ENCODE results near the gene MEF2B.

MEF2B gene

DNA sequence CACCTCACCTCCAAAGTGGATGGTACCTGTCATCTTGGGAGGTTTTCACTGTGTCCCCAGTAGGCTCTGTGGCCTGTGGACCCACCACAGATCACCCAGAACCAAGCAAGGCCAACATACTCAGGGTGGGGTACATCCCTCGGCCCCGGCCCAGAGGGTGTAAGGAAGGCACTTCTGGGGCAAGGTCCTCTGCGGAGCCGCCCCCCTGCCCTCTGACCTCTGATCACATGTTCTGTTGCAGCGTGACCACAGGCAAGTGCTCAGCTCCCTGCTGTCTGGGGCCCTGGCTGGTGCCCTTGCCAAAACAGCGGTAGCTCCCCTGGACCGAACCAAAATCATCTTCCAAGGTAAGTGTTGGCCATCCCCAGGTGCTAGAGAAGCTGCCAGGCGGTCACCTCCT, 68.5 kb downstream of the MEF2B start:
- Mint-ChIP-seq H3K36me3 (ENCODE audit: low read depth) (no peaks in the 10 kb centered on the region), H3K27me3 (no peaks in the 10 kb centered on the region), H3K4me3 (no peak overlapping the region), H3K4me1 (ENCODE audit: low read depth) (no peaks in the 10 kb centered on the region), H3K9me3 (no peaks in the 10 kb centered on the region), H3K27ac (no peak overlapping the region)
- intact Hi-C loops (cut with micrococcal nuclease): no loop called here

DNA sequence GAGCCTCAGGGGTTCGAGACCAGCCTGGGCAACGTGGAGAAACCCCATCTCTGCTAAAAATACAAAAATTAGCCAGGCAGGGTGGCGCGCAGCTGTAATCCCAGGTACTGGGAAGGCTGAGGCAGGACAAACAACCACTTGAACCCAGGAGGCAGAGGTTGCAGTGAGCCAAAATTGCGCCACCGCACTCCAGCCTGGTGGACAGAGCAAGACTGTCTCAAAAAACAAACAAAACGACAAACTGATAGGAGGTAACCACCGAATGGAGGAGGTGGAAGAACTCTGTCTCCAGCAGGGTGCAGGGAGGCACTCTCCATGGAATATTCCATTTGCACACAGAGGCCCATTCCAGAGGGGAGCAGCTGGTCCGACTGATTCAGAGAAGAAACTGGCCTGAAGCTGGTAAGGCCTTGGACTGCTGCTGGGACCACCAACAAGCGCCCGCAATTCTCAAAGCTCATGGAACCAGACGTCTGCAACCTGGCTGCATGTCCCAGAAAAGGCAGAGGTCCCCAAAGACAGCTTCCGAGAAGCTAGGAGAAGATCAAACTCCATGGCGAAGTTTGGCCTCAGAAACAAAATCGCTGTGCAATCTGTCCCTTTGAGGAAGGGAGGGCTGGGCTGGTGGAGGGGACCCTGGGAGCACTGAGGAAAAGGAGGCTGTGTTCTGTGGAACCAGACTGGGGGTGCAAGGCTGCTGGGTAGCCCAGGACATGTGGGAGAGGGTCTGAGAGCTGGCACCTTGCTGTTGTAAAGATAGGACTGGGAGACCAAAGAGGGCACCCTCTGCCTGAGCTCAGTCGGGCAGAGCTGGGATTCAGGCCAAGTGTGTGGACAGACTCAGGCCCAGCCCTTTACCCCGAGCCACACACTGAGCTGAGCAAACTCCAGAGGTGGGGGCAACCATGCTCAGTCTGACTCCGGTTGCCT, 71.1 kb downstream of the MEF2B start:
- H3K36me3 Mint-ChIP-seq (ENCODE audit: low read depth): no peaks in the 10 kb centered on the region
- no peaks in the 10 kb centered on the region for H3K9me3 Mint-ChIP-seq
- intact Hi-C loops (cut with micrococcal nuclease): no loop called here
- H3K4me1 Mint-ChIP-seq (ENCODE audit: low read depth): no peaks in the 10 kb centered on the region
- no peak overlapping the region for H3K4me3 Mint-ChIP-seq
- no peaks in the 10 kb centered on the region for H3K27me3 Mint-ChIP-seq
- H3K27ac Mint-ChIP-seq: no peak overlapping the region

DNA sequence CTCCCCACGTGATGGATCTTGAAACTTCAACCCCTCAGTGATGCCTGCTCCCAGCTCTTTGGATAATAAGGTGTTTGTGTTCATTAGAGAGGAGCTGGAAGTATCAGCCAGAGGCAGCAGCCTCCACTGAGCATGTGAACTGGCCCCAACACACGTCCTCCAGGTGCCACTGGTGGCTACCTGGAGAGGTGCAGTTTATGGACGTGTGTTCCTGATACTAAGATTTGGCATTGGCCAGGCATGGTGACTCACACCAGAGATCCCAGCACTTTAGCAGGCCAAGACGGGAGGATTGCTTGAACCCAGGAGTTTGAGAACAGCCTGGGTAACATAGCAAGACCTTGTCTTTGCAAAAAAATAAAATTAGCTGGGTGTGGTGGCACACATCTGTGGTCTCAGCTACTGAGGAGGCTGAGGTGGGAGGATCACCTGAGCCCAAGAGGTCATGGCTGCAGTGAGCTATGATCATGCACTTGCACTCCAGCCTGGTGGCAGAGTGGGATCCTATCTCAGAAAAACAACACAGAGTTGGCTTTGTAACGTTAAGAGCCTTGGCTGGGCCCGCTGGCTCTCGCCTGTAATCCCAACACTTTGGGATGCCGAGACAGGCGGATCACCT, 71.9 kb downstream of the MEF2B start:
- Mint-ChIP-seq H3K27ac (no peak overlapping the region), H3K36me3 (ENCODE audit: low read depth) (no peaks in the 10 kb centered on the region), H3K4me3 (no peak overlapping the region), H3K9me3 (no peaks in the 10 kb centered on the region), H3K27me3 (no peaks in the 10 kb centered on the region), H3K4me1 (ENCODE audit: low read depth) (no peaks in the 10 kb centered on the region)
- intact Hi-C loops (cut with micrococcal nuclease): no loop called here

DNA sequence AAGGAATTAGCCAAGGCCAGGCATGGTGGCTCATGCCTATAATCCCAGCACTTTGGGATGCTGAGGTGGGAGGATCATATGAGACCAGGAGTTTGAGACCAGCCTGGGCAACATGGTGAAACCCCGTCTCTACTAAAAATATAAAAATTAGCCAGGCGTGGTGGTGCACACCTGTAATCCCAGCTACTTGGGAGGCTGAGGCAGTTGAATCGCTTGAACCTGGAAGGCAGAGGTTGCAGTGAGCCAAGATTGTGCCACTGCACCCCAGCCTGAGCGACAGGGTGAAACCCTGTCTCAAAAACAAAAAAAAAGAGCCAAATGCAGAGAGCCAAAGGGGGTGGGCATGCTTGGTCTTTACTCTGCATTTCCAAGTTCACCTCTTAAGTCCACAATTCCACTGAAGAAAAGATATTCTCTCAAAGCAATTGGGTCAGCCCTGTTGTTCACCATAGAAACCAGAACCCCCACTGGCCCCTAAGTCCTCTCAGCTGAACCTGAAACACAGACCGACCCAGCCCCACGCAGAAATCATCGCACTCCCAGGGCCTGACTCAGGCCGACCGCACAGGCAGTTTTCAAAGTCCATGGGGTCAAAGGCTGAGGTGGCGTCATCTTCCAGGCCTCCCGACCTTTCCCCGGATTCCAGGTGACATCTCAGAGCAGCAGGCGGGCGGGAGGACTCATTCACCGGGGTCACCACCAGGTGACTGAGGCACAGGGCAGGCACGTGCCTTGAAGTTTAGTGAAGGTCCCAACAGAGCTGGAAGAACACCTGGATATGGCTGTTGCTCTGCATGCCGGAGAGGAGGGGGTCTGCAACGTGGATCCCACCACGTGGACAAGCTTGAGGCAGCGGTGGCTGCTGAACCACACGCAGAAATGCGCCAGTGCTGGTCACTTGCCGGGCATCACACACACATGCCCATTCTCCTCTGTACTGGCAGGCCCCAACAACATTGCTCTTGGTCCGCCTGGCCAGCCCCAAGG, 73.1 kb downstream of the MEF2B start:
- Mint-ChIP-seq H3K9me3 (no peaks in the 10 kb centered on the region), H3K27ac (no peak overlapping the region), H3K4me3 (no peak overlapping the region), H3K4me1 (ENCODE audit: low read depth) (no peaks in the 10 kb centered on the region), H3K27me3 (no peaks in the 10 kb centered on the region), H3K36me3 (ENCODE audit: low read depth) (no peaks in the 10 kb centered on the region)
- intact Hi-C loops (cut with micrococcal nuclease): no loop called here

DNA sequence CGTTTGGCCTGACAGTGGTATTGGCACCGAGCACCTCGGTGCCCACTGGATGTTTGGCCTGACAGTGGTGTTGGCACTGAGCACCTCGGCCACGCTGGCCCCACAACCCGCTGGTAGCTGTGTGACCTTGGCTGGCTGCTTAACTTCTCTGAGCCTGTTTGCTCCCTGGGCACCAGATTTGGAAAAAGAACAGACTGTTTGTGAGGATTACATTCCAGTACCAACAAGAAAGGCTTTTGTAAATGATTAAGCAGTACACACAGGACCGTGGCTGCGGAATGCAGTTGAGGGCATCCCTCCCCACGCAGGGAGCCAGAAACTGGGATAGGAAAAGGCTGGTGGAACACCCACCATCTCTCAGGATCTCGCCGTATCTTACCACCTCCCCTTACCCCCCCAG, 74.4 kb downstream of the MEF2B start:
- no peaks in the 10 kb centered on the region for H3K36me3 Mint-ChIP-seq (ENCODE audit: low read depth)
- intact Hi-C loops (cut with micrococcal nuclease): no loop called here
- no peaks in the 10 kb centered on the region for H3K4me1 Mint-ChIP-seq (ENCODE audit: low read depth)
- H3K27ac Mint-ChIP-seq: no peak overlapping the region
- H3K4me3 Mint-ChIP-seq: no peak overlapping the region
- no peaks in the 10 kb centered on the region for H3K9me3 Mint-ChIP-seq
- no peaks in the 10 kb centered on the region for H3K27me3 Mint-ChIP-seq
